GM19372 (cell line): Measurements from ENCODE around the gene SLC9A8.

Experiments
- ATAC-seq: cut with Tn5 transposase; IDR thresholded peaks from one replicate; pipeline ENCODE4 v1.9.1; 2021; ENCODE audit warnings: mild to moderate bottlenecking, low read depth, moderate library complexity; ENCODE audit not compliant: unreplicated experiment

The SLC9A8 gene

GRCh38 chr20:49870261-49870660, 57.6 kb downstream of the SLC9A8 start:
- ATAC-seq, result no peak

GRCh38 chr20:49871391-49871948, 58.8 kb downstream of the SLC9A8 start:
- ATAC-seq, result no peak

GRCh38 chr20:49872056-49872455, 59.4 kb downstream of the SLC9A8 start:
- no peak for ATAC-seq

GRCh38 chr20:49874696-49875095, 62.1 kb downstream of the SLC9A8 start:
- ATAC-seq, result no peak

GRCh38 chr20:49877386-49877921, 64.8 kb downstream of the SLC9A8 start:
- ATAC-seq, result no peak

GRCh38 chr20:49878977-49879376, 66.3 kb downstream of the SLC9A8 start:
- no peak for ATAC-seq

- no peak for ATAC-seq
These were observed 67.5 kb downstream of the SLC9A8 start for GRCh38 chr20:49880177-49880576.

- ATAC-seq, result no peak
These were observed 68.3 kb downstream of the SLC9A8 start for GRCh38 chr20:49880724-49881445.

- ATAC-seq, result no peak
These were observed 69.7 kb downstream of the SLC9A8 start for GRCh38 chr20:49882171-49882970.

- ATAC-seq, result no peak
These were observed 70.7 kb downstream of the SLC9A8 start for GRCh38 chr20:49883246-49883802.

GRCh38 chr20:49885558-49886332, 73.1 kb downstream of the SLC9A8 start:
- no peak for ATAC-seq

- ATAC-seq, result no peak
These were observed 74.1 kb downstream of the SLC9A8 start for GRCh38 chr20:49886571-49887213.

GRCh38 chr20:49887251-49888211, 74.9 kb downstream of the SLC9A8 start:
- no peak for ATAC-seq

- no peak for ATAC-seq
These were observed 75.8 kb downstream of the SLC9A8 start for GRCh38 chr20:49888212-49889000.

- ATAC-seq, result no peak
These were observed 76.6 kb downstream of the SLC9A8 start for GRCh38 chr20:49889001-49889934.

GRCh38 chr20:49889935-49890333, 77.3 kb downstream of the SLC9A8 start:
- ATAC-seq, result no peak
